Fibroblast of lung (primary cell): ENCODE data around the gene PARS2.

Experiments
- CTCF ChIP-seq, 2 donors: IDR thresholded peaks in 1 of 2; conservative IDR thresholded peaks in 1 of 2; 1 replicate in 1 of 2; 2 replicates in 1 of 2; pipeline ENCODE4 v1.5.1; 2011 to 2012; ENCODE audit warnings: low read length in 2 of 2, control low read depth in 1 of 2, inconsistent platforms in 1 of 2, low read depth in 1 of 2, mild to moderate bottlenecking in 1 of 2
- EZH2 ChIP-seq: IDR thresholded peaks from 2 replicates; pipeline ENCODE4 v1.5.1; 2012; ENCODE audit warnings: low read length, control low read depth, mild to moderate bottlenecking; ENCODE audit errors: missing control alignments

DNA sequence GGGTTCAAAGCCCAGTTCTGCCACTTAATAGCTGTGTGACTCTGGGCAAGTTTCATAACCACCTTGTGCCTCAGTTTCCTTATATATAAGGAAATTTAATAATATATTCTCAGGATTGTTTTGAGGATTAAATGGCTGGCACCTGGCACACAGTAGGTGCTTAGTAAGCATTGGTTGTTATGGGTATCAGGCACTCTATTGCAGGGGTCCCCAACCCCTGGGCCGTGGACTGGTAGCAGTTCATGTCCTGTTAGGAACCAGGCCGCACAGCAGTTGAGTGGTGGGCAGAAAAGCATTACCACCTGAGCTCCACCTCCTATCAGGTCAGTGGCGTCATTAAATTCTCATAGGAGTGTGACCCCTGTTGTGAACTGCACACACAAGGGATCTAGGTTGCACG, 18.5 kb downstream of the PARS2 start:
- no peak for TF ChIP-seq CTCF (conservative IDR thresholded peaks at IDR 0.05 in 1 of 2, IDR thresholded peaks at IDR 0.05 in 1 of 2; ENCODE audit: low read depth in 1 of 2, low read length in 2 of 2)
- no peak for TF ChIP-seq EZH2
